ENCODE data around the gene FOXK1.

FOXK1 gene

DNA sequence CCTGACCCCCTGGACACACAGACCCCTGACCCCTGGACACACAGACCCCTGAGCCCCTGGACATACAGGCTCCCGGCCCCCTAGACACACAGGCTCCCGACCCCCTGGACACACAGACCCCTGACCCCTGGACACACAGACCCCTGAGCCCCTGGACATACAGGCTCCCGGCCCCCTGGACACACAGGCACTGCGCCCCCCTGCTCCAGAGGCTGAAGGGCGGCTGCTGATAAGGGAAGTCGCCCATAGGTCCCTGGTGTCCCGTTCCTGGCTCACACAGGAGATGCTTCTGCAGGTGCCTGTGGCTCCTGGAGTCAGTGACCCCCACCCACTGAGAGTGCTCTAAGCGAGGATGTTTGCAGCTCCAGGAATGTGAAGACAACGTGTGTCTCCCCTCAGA lies 89.6 kb downstream of the FOXK1 start:
- CTCF ChIA-PET = no interaction called here

DNA sequence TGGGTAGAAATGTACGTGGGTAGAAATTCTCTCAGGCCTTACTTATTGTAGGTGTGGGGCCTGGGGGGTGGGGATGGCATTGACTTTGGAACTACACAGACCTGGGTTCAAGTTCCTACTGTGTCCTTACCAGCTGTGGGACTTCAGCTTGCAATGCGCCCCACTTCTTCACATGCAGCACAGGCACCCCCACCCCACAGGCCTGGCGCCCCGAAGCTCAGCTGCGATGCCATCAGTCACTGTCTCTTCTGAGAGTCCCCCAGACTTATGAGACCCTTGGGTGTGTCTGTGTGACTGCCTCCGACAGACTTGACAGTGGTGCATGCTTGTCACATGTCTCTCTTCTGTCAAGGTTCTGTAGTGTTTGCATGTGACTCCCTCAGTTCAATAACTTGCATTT lies 90.2 kb downstream of the FOXK1 start:
- no peak for DNase-seq (ENCODE audit: extremely low spot score)
- TF ChIP-seq, protein P1, sequence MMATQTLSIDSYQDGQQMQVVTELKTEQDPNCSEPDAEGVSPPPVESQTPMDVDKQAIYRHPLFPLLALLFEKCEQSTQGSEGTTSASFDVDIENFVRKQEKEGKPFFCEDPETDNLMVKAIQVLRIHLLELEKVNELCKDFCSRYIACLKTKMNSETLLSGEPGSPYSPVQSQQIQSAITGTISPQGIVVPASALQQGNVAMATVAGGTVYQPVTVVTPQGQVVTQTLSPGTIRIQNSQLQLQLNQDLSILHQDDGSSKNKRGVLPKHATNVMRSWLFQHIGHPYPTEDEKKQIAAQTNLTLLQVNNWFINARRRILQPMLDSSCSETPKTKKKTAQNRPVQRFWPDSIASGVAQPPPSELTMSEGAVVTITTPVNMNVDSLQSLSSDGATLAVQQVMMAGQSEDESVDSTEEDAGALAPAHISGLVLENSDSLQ (IDR thresholded peaks at IDR 0.05) = no peak
- no peak for TF ChIP-seq FOXM1 (IDR thresholded peaks at IDR 0.05; ENCODE audit: borderline replicate concordance)
- no peak for TF ChIP-seq SP1 (IDR thresholded peaks at IDR 0.05)
- TF ChIP-seq ELF4 (IDR thresholded peaks at IDR 0.05) = no peak
- TF ChIP-seq FOXK2 (IDR thresholded peaks at IDR 0.05) = no peak
- TF ChIP-seq NFRKB (IDR thresholded peaks at IDR 0.05) = no peak
- TF ChIP-seq SUZ12 (IDR thresholded peaks at IDR 0.05) = no peak
- no peak for TF ChIP-seq LEF1 (IDR thresholded peaks at IDR 0.05; ENCODE audit: borderline replicate concordance)
- no peak for TF ChIP-seq TARDBP (IDR thresholded peaks at IDR 0.05)
- no peak for TF ChIP-seq FOXA1 (IDR thresholded peaks at IDR 0.05)
- ChIA-PET CTCF (no interaction called here), POLR2A (no interaction called here)

More for the DNA sequence above, 89.6 kb downstream of the FOXK1 start:
- POLR2A ChIA-PET = no interaction called here
- TF ChIP-seq SUZ12 (IDR thresholded peaks at IDR 0.05) = no peak
- no peak for TF ChIP-seq LEF1 (IDR thresholded peaks at IDR 0.05; ENCODE audit: borderline replicate concordance)
- TF ChIP-seq HDGF (IDR thresholded peaks at IDR 0.05; ENCODE audit: borderline replicate concordance) = no peak
- no peak for TF ChIP-seq TARDBP (IDR thresholded peaks at IDR 0.05)
- TF ChIP-seq FOXM1 (IDR thresholded peaks at IDR 0.05; ENCODE audit: borderline replicate concordance) = no peak
- no peak for TF ChIP-seq ELF4 (IDR thresholded peaks at IDR 0.05)
- TF ChIP-seq ZNF384 (IDR thresholded peaks at IDR 0.05) = no peak
- TF ChIP-seq CTBP1 (IDR thresholded peaks at IDR 0.05; ENCODE audit: borderline replicate concordance) = no peak
- TF ChIP-seq FOXA1 (IDR thresholded peaks at IDR 0.05) = no peak
- no peak for TF ChIP-seq NFRKB (IDR thresholded peaks at IDR 0.05)
- DNase-seq (ENCODE audit: extremely low spot score) = no peak

GRCh38 chr7:4774007-4774406 lies 91.9 kb downstream of the FOXK1 start:
- CTCF ChIA-PET = no interaction called here
- DNase-seq (ENCODE audit: extremely low spot score) = no peak
- TF ChIP-seq CTBP1 (IDR thresholded peaks at IDR 0.05; ENCODE audit: borderline replicate concordance) = no peak
- no peak for TF ChIP-seq ELF4 (IDR thresholded peaks at IDR 0.05)
- TF ChIP-seq BHLHE40 (IDR thresholded peaks at IDR 0.05; ENCODE audit: borderline replicate concordance) = no peak
- no peak for TF ChIP-seq NFRKB (IDR thresholded peaks at IDR 0.05)
- POLR2A ChIA-PET = no interaction called here

GRCh38 chr7:4774658-4775249 lies 92.7 kb downstream of the FOXK1 start:
- ChIA-PET CTCF (no interaction called here), POLR2A (interaction anchor here (0.8 to 1.3 kb wide), 7 partner anchors 18 to 163 kb away, joined by 3 to 5 read pairs (median 3); no protein-coding TSS in a partner anchor)
- TF ChIP-seq, protein P1 (IDR thresholded peaks at IDR 0.05) = no peak
- TF ChIP-seq LEF1 (IDR thresholded peaks at IDR 0.05; ENCODE audit: borderline replicate concordance) = no peak
- no peak for TF ChIP-seq CTBP1 (IDR thresholded peaks at IDR 0.05; ENCODE audit: borderline replicate concordance)
- no peak for TF ChIP-seq ELF4 (IDR thresholded peaks at IDR 0.05)
- no peak for TF ChIP-seq FOXK2 (IDR thresholded peaks at IDR 0.05)
- TF ChIP-seq FOXA1 (IDR thresholded peaks at IDR 0.05) = no peak
- no peak for TF ChIP-seq HDGF (IDR thresholded peaks at IDR 0.05; ENCODE audit: borderline replicate concordance)
- no peak for TF ChIP-seq FOXM1 (IDR thresholded peaks at IDR 0.05; ENCODE audit: borderline replicate concordance)
- no peak for TF ChIP-seq NFRKB (IDR thresholded peaks at IDR 0.05)
- DNase-seq (ENCODE audit: extremely low spot score) = peak; percentile 39

GRCh38 chr7:4775250-4775847 lies 93.3 kb downstream of the FOXK1 start, which contains the start of gene AP5Z1:
Gene AP5Z1 (plus strand): TSS chr7:4775623. CDS start chr7:4775716, 93 bp downstream.
- TF ChIP-seq ELF4 (IDR thresholded peaks at IDR 0.05) (peak; percentile 77), SP1 (IDR thresholded peaks at IDR 0.05) (no peak), FOXK2 (IDR thresholded peaks at IDR 0.05) (no peak), FOXA1 (IDR thresholded peaks at IDR 0.05) (no peak)
- TF ChIP-seq, protein P1 (IDR thresholded peaks at IDR 0.05) = peak; percentile 97
- ChIA-PET POLR2A (interaction anchor here (0.8 to 1.3 kb wide), 8 partner anchors 9 to 134 kb away, joined by 3 to 5 read pairs (median 3); no protein-coding TSS in a partner anchor), CTCF (no interaction called here)
- DNase-seq (ENCODE audit: extremely low spot score) = peak; percentile 98

DNA sequence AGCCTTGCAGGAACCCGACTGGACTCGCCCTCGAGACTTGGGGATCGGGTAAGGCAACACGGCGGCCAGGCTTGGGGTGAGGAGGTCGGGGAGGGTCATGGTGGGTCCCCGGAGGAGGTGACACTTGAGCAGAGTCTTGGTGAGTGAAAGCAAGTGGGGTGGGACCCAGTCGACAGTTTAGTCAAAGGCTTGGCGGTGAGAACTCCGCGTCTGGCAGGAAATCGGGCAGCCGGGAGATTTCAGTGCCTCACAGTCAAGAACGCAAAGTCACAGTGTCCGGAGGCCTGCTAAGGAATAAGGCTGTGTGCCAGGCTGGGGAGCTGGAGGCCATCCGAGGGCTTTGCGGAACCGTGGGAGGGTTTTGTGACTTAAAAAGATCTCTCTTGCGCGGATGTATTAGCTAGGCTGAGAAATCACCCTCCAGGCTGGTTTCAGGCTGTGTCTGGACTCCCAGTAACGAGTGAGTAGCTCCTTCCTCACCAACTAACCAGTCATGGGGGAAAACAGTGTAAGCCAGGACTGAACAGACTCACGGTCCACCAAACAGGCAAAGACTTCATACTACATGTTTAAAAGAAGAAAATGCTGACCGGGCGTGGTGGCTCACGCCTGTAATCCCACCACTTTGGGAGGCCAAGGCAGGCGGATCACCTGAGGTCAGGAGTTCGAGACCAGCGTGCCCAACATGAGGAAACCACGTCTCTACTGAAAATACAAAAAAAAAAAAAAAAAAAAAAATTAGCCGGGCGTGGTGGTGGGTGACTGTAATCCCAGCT lies 93.9 kb downstream of the FOXK1 start:
- ChIA-PET CTCF (interaction anchor here (0.6 kb wide), 1 partner anchor 1914 kb away, joined by 3 read pairs; no protein-coding TSS in a partner anchor), POLR2A (interaction anchor here (0.8 to 1.3 kb wide), 7 partner anchors 8 to 134 kb away, joined by 3 to 5 read pairs (median 3); no protein-coding TSS in a partner anchor)
- TF ChIP-seq FOXK2 (IDR thresholded peaks at IDR 0.05) (no peak), ZNF384 (IDR thresholded peaks at IDR 0.05) (no peak), ARNT (IDR thresholded peaks at IDR 0.05) (no peak), BHLHE40 (IDR thresholded peaks at IDR 0.05; ENCODE audit: borderline replicate concordance) (no peak), SP1 (IDR thresholded peaks at IDR 0.05) (no peak), TARDBP (IDR thresholded peaks at IDR 0.05) (no peak), L3MBTL2 (conservative IDR thresholded peaks at IDR 0.05) (no peak), SUZ12 (IDR thresholded peaks at IDR 0.05) (no peak), NFRKB (IDR thresholded peaks at IDR 0.05) (no peak), CTBP1 (IDR thresholded peaks at IDR 0.05; ENCODE audit: borderline replicate concordance) (no peak)
- no peak for DNase-seq (ENCODE audit: extremely low spot score)

Data from HEK293T (cell line).